H1 (cell line): Measurements from ENCODE around the gene ZNF177.

ENCODE experiments used
- ATF3 ChIP-seq: IDR thresholded peaks from 2 replicates; pipeline ENCODE4 v1.6.1; 2011; ENCODE audit warnings: low read depth, mild to moderate bottlenecking, low read length; ENCODE audit not compliant: insufficient read depth
- CBX5 ChIP-seq: fragments of 300-800, 300-1000 bp; sonication (generic); IDR thresholded peaks from 2 replicates; pipeline ENCODE4 v1.7.1; 2016; ENCODE audit warnings: antibody characterized with exemption, low read length, low read depth
- EP300 ChIP-seq, 2 experiments: IDR thresholded peaks; 1 replicate in 1 of 2; 2 replicates in 1 of 2; pipeline ENCODE4 v1.6.1; 2011 to 2012; ENCODE audit warnings: low read depth in 2 of 2, low read length in 2 of 2, mild to moderate bottlenecking in 2 of 2, borderline replicate concordance in 1 of 2, inconsistent platforms in 1 of 2, moderate library complexity in 1 of 2
- KDM1A ChIP-seq: fragments of 200-600, 300-600 bp; sonication (generic); IDR thresholded peaks from 2 replicates; pipeline ENCODE4 v1.7.1; 2016; ENCODE audit warnings: mild to moderate bottlenecking, low read length, borderline replicate concordance
- KDM5A ChIP-seq: fragments of 200-600 bp; IDR thresholded peaks from 2 replicates; pipeline ENCODE4 v1.7.1; 2012; ENCODE audit warnings: mild to moderate bottlenecking, low read length, inconsistent platforms, mixed read lengths
- POLR2A ChIP-seq, 2 experiments: IDR thresholded peaks; 1 replicate in 1 of 2; 2 replicates in 1 of 2; pipeline ENCODE4 v1.6.1; 2011; ENCODE audit warnings: low read depth in 2 of 2, low read length in 2 of 2, mild to moderate bottlenecking in 2 of 2; ENCODE audit errors: control extremely low read depth in 1 of 2
- POLR2AphosphoS5 ChIP-seq: IDR thresholded peaks from 2 replicates; pipeline ENCODE4 v1.6.1; 2011; ENCODE audit warnings: low read depth, low read length
- RAD21 ChIP-seq, 2 experiments: IDR thresholded peaks in 1 of 2; conservative IDR thresholded peaks in 1 of 2; 2 replicates each; pipeline ENCODE4 v1.6.1; 2011; ENCODE audit warnings: low read depth in 2 of 2, low read length in 2 of 2, improper control_type of control experiment in 1 of 2, inconsistent platforms in 1 of 2, mild to moderate bottlenecking in 1 of 2, moderate library complexity in 1 of 2
- TCF12 ChIP-seq: IDR thresholded peaks from 2 replicates; pipeline ENCODE4 v1.6.1; 2011; ENCODE audit warnings: low read depth, mild to moderate bottlenecking, low read length
- TF ChIP-seq, protein P1 (sequence below), 3 experiments: IDR thresholded peaks; 1 replicate in 2 of 3; 2 replicates in 1 of 3; pipeline versions ENCODE4 v1.5.1 to v1.6.1; 2011; ENCODE audit warnings: low read length in 3 of 3, mild to moderate bottlenecking in 3 of 3, inconsistent platforms in 2 of 3, low read depth in 1 of 3, moderate library complexity in 1 of 3; ENCODE audit not compliant: insufficient read depth in 1 of 3; ENCODE audit errors: control extremely low read depth in 1 of 3

GRCh38 chr19:9362905-9363304 is at the start of gene ZNF177:
- TF ChIP-seq KDM1A (no peak), POLR2A (IDR thresholded peaks at IDR 0.05; ENCODE audit: control extremely low read depth in 1 of 2, low read depth in 2 of 2, low read length in 2 of 2) (no peak), ATF3 (no peak), CBX5 (no peak), RAD21 (IDR thresholded peaks at IDR 0.05 in 1 of 2, conservative IDR thresholded peaks at IDR 0.05 in 1 of 2; ENCODE audit: low read depth in 2 of 2, low read length in 2 of 2) (no peak), EP300 (IDR thresholded peaks at IDR 0.05; ENCODE audit: borderline replicate concordance in 1 of 2, low read depth in 2 of 2, low read length in 2 of 2) (no peak), KDM5A (no peak), TCF12 (no peak), POLR2AphosphoS5 (no peak)
- TF ChIP-seq, protein P1, sequence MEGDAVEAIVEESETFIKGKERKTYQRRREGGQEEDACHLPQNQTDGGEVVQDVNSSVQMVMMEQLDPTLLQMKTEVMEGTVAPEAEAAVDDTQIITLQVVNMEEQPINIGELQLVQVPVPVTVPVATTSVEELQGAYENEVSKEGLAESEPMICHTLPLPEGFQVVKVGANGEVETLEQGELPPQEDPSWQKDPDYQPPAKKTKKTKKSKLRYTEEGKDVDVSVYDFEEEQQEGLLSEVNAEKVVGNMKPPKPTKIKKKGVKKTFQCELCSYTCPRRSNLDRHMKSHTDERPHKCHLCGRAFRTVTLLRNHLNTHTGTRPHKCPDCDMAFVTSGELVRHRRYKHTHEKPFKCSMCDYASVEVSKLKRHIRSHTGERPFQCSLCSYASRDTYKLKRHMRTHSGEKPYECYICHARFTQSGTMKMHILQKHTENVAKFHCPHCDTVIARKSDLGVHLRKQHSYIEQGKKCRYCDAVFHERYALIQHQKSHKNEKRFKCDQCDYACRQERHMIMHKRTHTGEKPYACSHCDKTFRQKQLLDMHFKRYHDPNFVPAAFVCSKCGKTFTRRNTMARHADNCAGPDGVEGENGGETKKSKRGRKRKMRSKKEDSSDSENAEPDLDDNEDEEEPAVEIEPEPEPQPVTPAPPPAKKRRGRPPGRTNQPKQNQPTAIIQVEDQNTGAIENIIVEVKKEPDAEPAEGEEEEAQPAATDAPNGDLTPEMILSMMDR (IDR thresholded peaks at IDR 0.05; ENCODE audit: control extremely low read depth in 1 of 3, insufficient read depth in 1 of 3, low read depth in 1 of 3, low read length in 3 of 3): no peak
